ENCODE data around the gene COL18A1.
"Not testable (repeated sequence)": the region's sequence is repeated elsewhere in the genome, so short reads cannot be mapped to it uniquely, and the experiment has no call there.

The COL18A1 gene

DNA sequence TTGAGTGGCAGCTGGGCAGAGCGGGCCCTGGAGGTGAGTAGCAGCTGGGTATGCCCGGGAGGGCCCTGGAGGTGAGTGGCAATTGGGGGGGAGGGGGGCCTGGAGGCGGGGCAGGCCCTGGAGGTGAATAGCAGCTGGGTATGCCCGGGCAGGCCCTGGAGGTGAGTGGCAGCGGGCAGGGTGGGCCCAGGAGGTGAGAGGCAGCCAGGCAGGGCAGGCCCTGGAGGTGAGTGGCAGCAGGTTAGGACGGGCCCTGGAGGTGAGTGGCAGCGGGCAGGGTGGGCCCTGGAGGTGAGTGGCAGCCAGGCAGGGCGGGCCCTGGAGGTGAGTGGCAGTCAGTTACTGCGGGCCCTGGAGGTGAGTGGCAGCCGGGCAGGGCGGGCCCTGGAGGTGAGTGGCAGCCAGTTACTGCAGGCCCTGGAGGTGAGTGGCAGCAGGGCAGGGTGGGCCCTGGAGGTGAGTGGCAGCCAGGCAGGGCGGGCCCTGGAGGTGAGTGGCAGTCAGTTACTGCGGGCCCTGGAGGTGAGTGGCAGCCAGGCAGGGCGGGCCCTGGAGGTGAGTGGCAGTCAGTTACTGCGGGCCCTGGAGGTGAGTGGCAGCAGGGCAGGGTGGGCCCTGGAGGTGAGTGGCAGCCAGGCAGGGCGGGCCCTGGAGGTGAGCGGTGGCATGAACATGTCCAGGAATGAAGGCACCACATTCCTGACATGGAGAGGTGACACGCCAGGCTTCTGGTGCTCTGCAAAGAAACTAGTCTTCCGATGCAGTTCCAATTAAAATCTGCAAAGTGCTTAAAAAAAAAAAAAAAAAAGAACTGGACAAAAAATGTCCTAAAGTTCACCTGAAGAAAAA is 122.4 kb downstream of the COL18A1 start:
- DNase-seq, result not testable (repeated sequence)

DNA sequence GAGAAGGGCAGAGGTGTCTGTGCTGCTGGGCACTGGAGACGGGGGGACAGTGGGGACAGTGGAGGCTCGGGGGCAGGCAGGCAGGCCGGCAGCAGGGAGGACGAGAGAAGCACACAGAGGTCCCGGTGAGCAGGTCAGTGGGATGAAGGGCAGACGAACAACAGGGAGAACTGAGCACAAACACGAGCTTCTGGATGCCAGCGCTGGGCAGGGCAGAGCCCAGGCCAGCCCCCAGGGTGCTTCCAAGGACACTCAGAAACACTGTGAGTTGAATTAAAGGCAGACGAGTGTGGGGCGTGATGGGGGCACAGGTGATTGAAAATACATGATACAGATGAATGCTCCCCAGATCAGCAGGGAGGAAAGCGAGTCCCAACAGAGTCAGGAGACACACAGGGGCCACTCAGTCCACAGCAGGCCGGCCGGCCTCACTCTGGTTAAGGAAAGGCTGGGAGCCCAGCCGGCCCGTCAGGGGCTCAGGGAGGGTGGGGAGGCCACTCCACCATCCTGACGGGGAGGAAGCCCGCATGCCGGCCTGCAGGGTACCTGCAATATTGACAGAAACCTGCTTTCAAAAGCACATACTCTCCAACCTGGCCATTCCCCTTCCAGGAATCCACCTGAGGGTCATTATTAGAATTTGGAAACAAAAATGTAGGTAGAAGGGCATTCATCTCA is 123.2 kb downstream of the COL18A1 start:
- no peak for DNase-seq

DNA sequence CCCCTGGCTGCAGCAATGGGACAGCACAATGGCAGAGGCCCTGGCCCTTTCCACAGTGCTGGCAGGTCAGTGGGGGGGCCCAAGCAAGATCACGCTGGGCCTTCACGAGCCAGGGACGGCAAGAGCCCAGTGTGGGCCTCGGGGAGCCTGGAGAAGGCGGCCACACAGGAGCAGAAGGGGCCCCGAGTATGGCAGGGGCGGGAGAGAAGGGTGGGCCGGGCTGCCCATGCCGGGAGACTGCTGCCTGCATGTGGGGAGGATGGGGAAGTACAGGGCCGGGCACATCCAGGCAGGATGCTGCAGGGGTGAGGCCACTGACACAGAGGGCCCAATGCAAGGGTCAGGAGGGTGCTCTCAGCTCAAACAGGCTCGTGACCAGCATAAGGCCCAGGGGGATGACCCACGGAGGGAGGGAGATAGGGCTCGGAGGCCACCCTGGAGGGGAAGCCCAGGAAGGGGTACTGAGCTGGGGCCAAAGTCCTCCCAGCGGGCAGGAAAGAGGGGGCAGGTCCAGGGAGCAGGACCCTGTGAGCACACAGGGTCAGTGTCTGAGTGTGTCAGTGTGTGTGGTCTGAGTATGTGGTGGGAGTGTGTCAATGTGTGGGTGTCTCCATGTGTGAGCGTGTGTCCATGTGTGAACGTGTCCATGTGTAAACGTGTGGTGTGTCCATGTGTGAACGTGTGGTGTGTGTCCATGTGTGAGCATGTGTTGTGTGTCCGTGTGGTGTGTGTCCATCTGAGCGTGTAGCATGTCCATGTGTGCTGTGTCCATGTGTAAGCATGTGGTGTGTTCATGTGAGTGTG is 124.2 kb downstream of the COL18A1 start:
- DNase-seq, result no peak

DNA sequence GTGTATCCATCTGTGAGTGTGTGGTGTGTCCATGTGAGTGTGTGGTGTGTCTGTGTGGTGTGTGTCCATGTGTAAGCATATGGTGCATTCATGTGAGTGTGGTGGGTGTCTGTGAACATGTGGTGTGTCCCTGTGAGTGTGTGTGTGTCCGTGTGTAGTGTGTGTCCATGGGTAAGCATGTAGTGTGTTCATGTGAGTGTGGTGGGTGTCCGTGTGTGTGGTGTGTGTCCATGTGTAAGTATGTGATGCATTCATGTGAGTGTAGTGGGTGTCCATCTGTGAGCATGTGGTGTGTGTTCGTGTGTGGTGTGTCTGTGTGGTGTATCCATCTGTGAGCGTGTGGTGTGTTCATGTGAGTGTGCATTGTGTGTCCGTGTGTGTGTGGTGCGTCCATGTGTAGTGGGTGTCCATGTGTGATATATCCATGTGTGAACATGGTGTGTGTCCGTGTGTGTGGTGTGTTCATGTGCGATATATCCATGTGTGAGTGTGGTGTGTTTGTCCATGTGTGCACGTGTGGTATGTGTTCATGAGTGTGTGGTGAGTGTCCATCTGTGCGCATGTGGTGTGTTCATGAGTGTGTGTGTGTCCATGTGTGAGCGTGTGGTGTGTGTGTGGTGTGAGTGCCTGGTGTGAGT is 124.9 kb downstream of the COL18A1 start:
- no peak for DNase-seq

DNA sequence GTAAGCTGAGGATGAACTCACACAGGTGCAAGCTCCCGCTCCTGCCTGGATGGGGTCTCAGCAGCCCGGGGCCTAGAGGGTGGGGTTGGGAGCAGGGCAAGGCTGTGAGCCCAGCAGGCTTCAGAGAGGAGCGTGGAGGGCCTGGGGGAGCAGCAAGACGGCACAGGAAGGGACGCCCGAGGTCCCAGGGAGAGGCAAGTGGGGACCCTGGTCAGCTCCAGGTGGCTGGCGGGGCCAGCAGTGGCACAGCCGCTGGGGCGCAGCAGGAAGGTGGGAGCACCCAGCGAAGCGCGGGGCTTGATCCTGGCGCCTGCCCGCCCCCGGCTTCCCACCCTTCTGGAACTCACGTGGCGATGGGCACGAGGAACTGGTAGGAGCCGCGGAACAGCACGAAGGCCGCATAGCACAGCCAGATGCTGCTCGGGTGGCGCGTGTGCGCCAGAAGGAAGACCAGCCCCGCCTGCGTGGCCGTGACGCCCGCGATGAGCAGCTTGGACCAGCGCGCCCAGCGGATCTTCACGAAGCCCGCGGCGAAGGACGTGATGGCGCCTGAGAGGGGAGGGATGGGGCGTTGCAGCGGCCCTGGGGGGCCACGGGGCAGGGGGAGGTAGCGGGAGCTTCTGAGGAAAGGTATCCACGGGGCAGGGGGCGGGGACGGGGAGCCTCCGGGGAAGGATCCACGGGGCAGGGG is 125.6 kb downstream of the COL18A1 start:
- DNase-seq, result no peak

DNA sequence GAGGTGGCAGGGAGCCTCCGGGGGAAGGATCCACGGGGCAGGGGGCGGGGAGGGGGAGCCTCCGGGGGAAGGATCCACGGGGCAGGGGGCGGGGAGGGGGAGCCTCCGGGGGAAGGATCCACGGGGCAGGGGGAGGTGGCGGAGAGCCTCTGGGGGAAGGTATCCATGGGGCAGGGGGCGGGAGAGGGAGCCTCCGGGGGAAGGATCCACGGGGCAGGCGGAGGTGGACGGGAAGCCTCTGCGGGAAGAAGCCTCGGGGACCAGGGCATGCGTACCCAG is 126.1 kb downstream of the COL18A1 start:
- not testable (repeated sequence) for DNase-seq

DNA sequence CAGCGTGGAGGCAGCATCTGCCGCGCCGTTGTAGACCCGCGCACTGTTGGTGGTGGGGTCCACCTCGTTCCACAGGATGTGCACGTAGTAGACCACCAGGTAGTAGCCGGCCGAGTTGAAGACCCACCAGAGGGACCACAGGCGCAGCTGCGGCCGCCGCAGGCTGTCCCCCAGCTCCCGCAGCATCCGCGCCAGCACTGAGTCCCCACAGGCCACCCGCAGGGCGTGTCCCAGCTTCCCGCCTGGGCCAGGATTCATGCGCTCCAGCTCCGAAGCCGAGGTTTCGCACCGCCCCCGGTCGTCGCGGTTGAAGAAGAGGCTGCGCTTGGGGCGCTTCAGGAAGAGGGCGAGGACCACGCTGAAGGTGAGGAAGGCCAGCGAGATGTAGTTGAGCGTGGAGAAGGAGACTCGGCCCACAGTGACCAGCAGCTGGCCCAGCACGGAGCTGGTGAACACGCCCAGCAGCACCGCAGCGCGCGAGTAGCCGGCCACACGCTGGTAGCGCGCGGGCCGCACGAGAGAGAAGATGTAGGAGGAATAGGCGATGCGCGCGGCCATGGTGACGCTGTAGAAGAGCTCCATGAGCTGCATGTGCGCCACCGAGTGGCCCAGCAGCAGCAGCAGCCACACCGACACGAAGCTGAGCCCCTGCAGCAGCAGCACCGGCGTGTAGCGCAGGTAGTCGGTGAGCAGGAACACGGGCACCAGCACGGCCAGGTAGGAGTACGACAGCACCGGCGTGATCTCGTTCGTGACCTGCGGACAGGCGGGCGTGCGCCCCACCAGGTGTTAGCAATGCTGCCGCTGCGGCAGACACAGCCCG is 126.6 kb downstream of the COL18A1 start:
- DNase-seq, result no peak

DNA sequence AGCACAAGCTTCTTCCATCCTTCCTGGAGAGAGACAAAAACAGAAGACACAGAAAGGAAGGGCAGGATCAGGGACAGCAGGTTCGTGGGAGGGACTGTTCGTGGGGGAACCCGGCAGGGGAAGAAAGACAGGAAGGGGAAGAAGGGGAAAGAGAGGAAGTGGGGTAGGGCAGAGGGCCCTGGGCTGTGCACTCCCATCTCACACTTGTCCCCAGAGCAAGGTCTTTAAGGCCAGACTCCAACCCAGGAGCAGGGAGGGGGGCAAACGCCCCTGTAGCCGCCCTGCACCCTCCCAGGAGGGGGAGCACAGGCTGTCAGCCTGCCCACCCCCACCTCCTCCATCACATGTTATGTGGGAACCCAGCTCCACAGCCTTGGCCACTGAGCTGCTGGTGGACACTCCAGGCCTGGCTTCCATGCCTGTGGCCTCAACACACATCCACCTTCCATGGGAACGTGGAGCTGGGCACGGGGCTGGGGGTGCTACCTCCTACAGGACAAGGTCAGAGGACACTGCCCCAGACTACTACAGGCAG is 127.9 kb downstream of the COL18A1 start:
- DNase-seq, result peak in 1 of 2 experiments; percentile 15

DNA sequence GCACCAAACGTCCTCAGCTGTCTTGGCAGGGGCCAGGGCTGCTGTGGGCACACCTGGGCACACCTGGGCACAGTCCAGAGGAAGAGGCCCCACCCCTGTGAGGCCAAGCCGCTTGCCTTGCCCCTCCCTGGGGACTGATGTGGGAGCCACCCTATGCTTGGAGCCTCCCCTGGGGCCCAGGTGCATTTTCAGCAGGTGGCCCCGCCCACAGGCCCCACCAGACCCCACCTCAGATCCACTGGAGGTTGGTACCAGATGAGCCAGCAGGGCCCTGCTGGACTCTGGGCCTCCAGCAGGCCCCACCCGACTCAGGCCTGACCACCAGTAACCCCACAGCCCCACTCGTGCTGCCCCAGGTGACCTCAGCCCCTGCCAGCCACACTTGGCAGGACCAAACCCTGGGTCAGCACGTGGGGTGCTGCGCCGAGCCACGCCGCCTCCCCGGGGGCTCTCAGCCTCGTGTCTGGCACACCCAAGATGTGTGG is 128.4 kb downstream of the COL18A1 start:
- no peak for DNase-seq

DNA sequence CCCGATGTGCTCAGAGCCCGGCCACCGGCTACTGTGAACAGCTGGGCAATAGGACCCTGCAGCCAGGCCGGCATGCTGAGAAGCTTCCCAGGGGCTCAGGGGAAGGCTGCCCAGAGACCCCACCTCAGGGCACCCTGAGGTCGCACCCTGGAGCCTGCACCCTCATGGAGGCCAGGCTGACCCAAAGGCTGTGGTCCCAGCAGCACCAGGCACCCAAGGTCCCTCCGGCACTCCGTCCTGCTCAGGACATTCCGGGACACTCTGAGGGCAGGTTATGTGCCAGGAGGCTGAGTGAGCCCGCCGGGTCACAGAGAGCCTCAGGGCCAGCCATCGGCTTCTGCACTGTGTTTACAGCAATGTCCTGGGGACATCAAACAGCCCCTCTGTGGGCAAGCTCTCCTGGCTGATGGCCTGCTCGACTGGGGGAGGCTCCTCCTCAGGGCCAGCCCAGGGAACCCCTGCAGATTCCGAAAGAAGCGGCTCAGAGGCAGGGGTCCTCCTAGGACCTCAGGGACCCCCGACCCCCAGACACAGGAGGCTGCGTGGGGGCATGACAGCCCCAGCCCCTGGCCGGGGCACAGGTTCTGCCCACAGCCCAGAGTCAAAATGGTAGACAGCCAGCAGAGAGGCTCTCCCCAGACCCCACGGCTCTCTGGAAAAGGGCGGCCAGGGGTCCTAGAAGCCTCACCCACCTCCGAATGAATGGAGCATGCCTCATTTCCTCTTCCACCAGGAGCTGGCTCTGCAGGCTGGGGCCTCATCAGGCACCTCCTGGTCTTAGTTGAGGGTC is 129.1 kb downstream of the COL18A1 start:
- DNase-seq, result no peak

DNA sequence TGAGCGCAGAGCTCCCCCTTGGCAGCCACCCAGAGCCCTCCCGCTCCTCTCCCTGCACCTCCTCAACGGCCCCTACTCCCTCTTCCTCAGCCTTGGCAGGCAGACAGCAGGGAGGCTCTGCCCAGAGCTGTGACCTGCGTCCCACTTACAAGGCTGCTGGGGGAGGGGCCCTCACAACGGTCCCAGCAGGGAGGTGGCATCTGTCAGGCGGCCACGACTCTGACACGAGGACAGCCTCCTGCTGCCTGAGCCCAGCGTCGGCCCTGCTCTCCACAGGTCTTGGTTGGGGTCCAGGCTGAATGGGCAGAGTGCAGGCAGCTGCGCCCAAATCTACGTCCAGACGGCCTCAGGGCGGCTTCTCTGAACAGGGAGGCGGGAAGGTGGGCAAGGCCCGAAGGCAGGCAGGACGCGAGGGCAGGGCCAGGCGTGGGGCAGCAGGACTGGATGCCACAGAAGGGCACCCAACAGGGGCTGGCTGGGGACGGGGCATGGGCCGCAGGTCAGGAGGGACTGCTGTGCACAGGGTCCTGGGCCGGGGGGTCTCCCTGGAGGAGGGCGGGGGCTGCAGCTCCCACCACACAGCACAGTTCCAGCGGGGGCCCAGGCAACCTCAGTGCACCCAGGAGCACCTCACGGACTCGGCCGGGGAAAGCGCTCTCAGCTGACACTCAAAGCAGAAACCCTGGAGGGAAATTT is 129.8 kb downstream of the COL18A1 start:
- no peak for DNase-seq

DNA sequence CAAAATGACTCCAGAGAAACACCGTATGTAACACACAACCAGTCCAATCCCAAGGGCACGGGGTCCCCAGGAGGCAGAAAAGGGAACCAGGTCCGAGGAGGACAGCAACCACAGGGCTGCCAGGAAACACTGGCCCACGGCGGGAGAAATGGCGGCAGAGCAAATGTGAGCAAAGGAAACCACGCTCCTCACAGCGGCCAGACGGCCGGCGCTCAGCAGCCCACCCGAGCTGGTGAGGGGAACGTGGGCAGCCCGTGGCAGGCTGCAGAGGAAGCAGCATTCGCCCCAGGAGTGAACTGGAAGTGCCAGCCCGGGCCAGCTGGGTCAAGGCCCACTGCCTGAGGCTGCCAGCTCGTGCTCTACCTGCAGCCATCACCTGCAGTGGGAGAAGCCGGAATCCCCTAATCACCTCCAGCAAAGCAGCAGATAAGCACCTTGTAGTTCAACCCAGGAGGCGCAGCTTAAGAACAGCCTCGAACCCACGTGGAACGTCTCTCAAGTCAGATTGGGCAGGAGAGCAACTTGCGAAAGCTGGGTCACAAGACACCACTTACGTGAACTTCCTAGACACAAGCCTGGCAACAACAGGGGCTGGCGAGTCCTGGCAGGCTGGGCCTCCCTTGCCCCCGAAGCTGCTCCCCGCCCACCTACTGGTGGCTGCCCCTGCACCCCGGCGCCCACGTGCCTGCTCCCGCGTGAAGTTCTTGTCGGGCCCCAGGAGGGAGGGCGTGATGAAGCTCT is 130.5 kb downstream of the COL18A1 start:
- DNase-seq, result no peak

DNA sequence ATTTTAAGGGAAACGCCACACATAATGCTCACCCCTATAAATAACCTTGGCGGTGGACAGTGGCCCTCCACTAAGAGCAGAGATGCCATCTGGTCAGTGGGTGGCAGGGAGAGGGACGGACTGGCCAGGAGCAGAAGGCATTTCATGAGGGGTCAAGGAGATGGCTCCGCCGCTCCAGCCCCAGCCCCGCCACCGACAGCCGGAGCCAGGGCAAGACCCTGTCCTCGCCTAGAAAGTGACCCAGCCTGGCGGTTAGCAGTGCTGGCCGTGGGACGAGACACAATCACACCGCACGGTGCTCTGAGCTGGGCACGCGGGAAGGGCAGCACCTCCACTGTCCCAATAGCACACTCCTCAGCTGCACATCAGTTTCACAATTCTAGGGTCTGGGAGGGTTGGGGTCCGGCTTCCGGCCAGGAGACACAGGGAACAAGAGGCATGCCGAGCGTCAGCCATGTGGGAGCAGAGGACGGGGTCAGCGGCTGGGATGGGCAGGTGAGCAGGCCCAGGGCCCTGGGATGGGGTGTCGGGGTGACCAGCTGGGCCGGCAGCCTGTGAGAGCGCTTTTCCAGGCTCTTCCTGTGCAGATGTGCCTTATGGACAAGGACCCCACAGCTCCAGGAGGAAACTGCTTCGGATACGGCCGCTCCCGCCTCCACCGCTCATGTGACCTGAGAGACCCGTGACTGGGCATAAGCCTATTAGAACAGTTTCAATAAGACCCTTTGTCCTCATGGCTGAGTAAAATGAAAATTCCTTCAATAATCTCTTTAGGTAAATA is 131.5 kb downstream of the COL18A1 start:
- DNase-seq, result no peak

DNA sequence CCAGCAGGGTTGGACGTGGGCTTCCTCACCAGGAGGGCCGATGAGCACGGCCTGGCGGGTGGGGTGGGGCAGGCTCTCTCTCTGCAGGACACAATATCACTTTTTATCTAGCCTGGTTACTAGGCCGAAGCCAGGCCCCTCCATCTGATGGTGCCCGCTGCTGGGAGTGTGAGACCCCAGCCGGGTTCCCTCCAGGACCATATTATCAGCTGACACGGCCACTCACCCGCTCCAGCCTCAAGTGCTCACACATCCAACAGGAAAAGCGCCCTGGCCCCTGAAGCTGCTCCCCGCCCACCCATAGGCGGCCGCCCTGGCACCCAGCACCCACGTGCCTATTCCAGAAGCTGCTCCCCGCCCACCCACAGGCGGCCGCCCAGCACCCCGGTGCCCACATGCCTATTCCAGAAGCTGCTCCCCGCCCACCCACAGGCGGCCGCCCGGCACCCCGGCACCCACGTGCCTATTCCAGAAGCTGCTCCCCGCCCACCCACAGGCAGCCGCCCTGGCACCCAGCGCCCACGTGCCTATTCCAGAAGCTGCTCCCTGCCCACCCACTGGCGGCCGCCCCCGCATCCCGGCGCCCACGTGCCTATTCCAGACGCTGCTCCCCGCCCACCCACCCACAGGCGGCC is 132.3 kb downstream of the COL18A1 start:
- DNase-seq, result no peak

DNA sequence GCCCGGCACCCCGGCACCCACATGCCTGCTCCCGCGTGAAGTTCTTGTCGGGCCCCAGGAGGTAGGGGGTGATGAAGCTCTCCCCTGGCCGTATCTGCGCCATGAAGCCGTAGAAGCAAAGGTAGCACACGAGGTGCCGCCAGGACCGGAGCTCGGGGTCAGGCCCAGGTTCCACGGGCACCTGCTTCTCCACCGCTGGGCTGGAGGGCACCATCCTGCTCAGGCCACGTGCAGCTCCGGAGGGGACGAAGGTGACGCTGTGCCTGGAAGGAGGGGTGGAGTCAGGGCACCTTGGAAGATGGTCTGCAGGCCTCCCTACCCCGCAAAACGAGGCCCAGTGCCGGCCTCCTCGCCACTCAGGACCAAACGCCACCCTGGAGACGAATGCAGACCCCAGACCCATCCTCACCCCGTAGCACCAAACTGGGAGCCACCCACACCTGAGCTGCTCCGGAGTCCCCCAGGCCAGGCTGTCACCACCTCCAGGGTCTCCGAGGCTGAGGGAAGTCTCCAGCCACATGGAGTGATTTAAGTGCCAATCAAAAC is 132.9 kb downstream of the COL18A1 start:
- DNase-seq, result no peak

DNA sequence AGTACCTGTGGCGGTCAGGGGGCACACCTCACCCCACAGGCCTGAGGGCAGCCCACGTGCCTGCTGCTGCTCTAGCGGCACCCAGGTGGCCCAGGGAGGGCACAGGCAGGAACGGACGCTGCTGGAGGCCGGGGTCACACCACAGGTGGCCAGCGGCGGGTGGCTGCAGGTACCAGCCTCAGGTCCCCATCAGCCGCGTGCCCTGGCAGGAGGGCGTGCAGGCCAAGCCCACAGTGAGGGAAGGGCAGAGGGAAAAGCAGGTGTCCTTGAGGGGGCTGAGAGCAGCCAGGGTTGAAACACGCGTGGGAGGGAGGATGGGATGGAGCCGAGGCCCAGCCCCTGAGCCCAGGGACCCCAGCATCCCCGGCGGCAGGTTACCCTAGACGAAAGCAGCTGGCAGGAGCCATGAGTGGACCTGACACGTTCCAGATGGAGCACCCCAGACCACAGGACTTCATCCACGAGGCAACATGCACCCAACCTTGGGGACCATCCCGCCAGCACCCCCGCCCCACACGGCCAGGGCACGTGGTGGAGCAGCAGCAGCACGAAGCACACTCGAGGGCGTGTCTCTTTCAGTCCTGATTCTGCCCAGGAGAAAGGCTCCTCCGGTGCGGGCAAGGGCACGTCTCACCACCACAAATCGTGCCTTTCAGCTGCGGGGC is 133.5 kb downstream of the COL18A1 start:
- no peak for DNase-seq
